Activated CD8-positive, alpha-beta memory T cell treated with anti-CD3 and anti-CD28 coated beads, Interleukin-2, amount 50 U/mL, for 24 hours (primary cell): Measurements from ENCODE around the gene SEMA3F.

ENCODE experiments used
- DNase-seq: peaks from one replicate; pipeline ENCODE4 v3.0.0-alpha.2; 2020; ENCODE audit errors: extremely low read depth

The SEMA3F gene

GRCh38 chr3:50235716-50236483, 80.8 kb downstream of the SEMA3F start, which contains the start of gene GNAI2:
Gene GNAI2, plus strand, starts transcription at chr3:50236204. Its CDS starts 132 bp downstream, at chr3:50236336.
- DNase-seq: peak; percentile 97

- DNase-seq: no peak
These were observed 81.5 kb downstream of the SEMA3F start for GRCh38 chr3:50236484-50237132.

GRCh38 chr3:50237133-50237651, 82.1 kb downstream of the SEMA3F start:
- DNase-seq: no peak

DNA sequence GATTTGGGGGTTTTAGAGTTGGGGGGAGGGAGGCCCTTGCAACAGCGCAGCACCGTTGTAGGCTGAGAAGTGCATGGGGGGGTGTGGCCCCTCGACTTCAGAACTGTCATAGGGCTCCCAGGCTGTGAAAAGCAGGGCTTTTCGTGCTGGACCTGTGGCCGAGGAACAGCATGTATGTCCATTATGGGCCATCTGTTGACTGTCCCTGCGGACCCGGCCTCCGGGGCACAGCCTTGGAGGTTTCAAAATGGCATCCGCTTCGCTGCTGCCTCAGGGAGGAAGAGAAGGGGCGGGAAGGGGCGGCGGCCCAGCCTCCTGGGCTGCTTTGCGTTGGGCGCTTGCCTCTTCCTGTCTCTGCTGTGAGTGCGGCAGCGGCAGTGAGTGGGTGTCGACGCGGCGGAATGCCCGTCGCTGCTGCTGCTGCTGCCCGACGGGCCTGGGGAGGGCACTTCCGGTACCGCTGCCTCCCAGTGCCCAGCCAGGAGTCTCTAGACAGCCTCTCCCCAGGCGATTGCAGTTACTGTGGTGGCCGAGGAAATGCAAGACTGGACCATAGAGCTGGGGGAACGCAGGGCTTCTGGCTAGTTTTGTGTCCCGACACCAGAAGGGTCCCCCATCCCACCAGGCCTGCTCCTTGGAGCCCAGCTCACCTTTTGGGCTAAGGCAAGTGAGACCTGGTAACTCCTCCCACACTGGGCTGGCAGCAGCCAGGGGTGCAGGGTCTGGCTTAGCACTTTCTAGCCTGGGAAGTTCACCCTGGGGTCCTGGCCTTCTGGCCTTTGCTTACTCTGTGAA, 82.8 kb downstream of the SEMA3F start:
- peak; percentile 57 for DNase-seq

GRCh38 chr3:50238549-50239026, 83.5 kb downstream of the SEMA3F start:
- DNase-seq: no peak
